Amniotic stem cell (primary cell): Measurements from ENCODE around the gene RAPGEF4.
"Not testable (repeated sequence)": the region's sequence is repeated elsewhere in the genome, so short reads cannot be mapped to it uniquely, and the experiment has no call there.

Experiments
- DNase-seq: peaks from one replicate; lab custom pipeline; 2025; lab: John Stamatoyannopoulos, UW

RAPGEF4 gene

DNA sequence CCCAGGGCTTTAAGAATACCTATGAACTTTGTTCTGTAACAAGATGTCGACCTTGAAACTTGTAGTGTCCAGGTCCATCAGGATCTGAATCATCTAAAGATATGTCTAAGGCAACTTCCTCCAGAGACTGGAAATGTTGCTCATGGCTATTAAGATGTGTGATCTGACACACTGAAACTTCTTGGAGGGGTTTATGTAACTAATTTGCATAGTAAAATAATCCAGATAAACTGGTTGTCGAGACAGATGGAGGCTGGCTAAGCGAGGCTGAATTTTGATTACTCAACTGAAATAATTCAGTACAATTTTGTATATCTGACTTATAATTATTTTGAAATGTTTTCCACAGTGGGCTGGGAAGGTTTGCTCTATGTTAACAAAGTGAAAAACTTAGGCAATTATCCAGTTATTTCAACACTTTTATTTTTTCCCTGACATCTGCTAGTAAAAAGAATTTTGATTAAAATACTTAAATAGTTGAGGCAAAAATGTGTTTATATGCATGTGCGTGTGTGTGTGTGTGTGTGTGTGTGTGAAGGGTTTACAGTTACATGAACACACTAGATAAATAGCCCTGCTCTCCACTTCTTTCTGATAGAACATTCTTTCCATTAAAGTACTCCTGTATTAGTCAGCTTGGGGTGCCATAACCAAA is 328.6 kb downstream of the RAPGEF4 start:
- DNase-seq, result no peak

- no peak for DNase-seq
Measured at GRCh38 chr2:173066887-173067676, 331.4 kb downstream of the RAPGEF4 start.

DNA sequence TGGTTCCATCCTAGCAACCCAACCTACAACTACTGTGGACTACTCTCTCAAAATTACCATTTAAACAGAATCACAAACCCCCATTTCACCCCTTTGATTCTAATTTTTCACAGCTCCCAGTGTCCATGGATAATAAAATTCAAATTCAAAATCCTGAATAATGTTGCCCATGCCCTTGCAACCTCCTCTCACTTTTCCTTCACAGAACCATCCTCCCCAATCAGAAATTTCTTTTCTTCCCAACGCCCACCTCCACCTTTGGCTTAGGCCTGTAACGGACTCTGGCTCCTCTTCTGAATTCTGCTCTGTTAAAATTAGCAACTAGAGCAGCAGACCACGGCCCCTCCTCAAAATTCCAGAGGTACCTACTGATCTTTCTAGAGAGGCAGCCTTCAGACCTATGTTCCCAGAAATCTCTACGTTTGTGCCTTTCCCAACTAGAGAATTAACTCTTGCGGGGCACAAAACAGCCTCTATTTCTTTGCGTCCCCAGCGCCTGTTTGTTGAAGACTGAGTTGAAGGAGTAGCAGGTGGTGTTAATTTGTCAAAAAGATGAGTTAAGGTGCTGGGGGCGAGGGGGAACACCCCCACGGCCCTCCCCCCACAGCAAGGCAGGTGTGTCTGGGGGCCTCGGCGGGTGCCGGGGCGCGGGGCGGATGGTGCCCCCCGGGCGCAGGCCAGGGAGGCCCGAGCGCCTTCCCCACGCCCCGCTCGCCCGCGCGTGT is 339.6 kb downstream of the RAPGEF4 start:
- no peak for DNase-seq

- DNase-seq, result no peak
Measured at GRCh38 chr2:173075781-173076580, 340.3 kb downstream of the RAPGEF4 start, which contains the start of gene MAP3K20. TSS of gene MAP3K20 (plus strand) at chr2:173075846. CDS start at chr2:173091032, 15,186 bp downstream.

- no peak for DNase-seq
Measured at GRCh38 chr2:173076581-173077345, 341.1 kb downstream of the RAPGEF4 start.

DNA sequence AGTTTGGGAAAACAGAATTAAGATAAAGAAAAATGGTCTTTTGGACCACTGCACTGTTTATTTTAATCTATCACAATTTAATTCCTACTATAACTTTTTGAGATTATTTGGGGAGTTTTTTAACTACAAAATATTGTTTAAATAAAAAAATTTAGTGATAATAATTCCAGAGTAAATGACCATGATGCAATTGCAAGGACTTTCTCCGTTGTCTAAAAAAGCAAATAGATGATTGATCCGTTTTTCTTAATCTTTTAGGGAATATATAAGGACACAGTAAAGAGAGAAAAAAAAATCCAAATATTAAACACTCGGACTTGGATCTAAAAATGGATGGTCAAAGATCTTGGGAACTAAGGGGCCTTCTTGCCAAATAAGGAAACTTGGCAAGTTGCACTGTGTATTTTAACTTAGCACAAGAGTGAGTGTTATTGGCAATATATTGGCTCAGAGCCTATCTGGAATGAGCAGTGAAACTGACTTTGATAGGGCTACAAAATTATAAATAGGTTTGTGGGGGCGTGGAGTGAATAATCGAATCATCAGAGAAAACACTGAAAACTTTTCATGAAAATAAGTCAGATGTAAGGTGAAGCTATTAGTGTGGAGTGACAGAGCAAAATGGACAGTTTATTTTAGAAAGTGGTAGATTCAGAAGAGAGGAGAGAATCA is 342.0 kb downstream of the RAPGEF4 start:
- no peak for DNase-seq

DNA sequence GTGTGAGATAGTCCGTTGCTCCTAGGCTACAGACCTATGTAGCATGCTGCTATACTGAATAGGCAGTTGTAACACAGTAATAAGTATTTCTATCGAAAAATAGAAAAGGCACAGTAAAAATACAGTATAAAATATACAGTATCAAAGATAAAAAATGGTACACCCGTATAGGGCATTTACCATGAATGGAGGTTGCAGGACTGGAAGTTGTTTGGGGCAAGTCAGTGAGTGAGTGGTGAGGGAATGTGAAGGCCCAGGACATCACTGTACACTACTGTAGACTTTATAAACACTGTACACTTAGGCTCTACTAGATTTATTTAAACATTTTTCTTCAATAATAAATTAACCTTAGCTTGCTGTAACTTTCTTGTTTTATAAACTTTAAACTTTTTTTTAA is 343.5 kb downstream of the RAPGEF4 start:
- DNase-seq, result no peak

GRCh38 chr2:173079973-173080860 is 344.6 kb downstream of the RAPGEF4 start:
- DNase-seq, result peak; percentile 92

- no peak for DNase-seq
Measured at GRCh38 chr2:173086518-173087213, 351.0 kb downstream of the RAPGEF4 start.

GRCh38 chr2:173087214-173087581 is 351.6 kb downstream of the RAPGEF4 start:
- no peak for DNase-seq

GRCh38 chr2:173087793-173088496 is 352.3 kb downstream of the RAPGEF4 start:
- no peak for DNase-seq

- DNase-seq, result peak; percentile 64
Measured at GRCh38 chr2:173090276-173090877, 354.7 kb downstream of the RAPGEF4 start.

DNA sequence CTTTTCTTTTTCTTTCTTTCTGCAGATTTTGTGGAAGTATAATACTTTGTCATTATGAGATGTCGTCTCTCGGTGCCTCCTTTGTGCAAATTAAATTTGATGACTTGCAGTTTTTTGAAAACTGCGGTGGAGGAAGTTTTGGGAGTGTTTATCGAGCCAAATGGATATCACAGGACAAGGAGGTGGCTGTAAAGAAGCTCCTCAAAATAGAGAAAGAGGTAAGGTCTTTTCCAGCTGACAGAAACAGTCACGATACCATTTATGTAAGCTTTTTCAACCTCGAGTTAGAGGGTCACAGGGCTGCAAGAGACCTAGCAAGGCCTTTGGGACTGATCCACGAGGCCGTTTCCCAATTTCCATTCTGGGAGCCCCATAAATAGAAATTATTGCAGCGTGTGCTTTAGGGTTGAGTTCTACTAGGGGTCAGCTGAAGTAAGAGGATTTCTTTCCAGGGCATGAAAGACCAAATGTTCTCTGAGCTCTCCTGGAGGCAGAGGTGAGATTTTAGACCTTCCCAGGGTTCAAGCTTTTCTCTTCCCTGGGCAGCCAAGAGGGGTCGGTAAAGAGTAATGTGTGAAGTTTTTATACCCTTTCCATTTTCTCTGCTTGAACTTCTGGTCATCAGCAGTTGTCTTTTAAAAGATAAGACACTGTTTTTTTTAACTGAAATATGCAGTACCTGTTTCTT is 355.5 kb downstream of the RAPGEF4 start:
- no peak for DNase-seq

DNA sequence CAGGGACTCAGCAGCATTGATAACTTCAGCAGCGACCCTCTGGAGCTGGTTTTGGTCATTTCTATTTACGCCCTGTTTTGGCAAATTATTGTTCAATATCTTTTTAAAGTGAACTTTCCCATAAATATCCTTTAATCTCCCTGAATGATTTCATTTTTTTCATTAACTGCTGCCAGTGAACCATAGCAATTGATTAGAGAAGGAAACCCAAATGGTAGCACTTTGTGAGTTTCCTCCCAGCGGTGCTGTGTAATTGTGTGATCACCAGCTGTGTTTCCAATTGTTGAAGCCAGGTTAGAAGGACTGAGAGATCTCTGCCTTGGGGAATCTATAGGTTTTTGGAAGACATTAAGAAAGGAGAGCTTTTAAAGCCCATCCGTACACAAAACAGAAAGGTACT is 356.3 kb downstream of the RAPGEF4 start:
- DNase-seq, result no peak

GRCh38 chr2:173092844-173093402 is 357.3 kb downstream of the RAPGEF4 start:
- no peak for DNase-seq

DNA sequence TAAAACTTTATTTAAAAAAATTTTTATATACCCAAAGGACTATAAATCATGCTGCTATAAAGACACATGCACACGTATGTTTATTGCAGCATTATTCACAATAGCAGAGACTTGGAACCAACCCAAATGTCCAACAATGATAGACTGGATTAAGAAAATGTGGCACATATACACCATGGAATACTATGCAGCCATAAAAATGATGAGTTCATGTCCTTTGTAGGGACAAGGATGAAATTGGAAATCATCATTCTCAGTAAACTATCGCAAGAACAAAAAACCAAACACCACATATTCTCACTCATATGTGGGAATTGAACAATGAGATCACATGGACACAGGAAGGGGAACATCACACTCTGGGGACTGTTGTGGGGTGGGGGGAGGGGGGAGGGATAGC is 358.0 kb downstream of the RAPGEF4 start:
- DNase-seq, result not testable (repeated sequence)

- DNase-seq, result no peak
Measured at GRCh38 chr2:173094731-173095130, 359.1 kb downstream of the RAPGEF4 start.
